Measurements from ENCODE around the gene TFB1M.
"Not testable (repeated sequence)": the region's sequence is repeated elsewhere in the genome, so short reads cannot be mapped to it uniquely, and the experiment has no call there.

The TFB1M gene

GRCh38 chr6:155330922-155331321 is 16.6 kb upstream of the TFB1M start:
- intact Hi-C loops (cut with DNase I): no loop called here

GRCh38 chr6:155330133-155330734 is 15.9 kb upstream of the TFB1M start:
- intact Hi-C loops (cut with DNase I): no loop called here
- DNase-seq: no peak

More at GRCh38 chr6:155330922-155331321, 16.6 kb upstream of the TFB1M start:
- DNase-seq: no peak

- DNase-seq: no peak
- intact Hi-C loops (cut with DNase I): no loop called here
Measured at GRCh38 chr6:155329460-155330132, 15.3 kb upstream of the TFB1M start.

GRCh38 chr6:155328539-155329459 is 14.5 kb upstream of the TFB1M start:
- DNase-seq: no peak
- intact Hi-C loops (cut with DNase I): no loop called here

GRCh38 chr6:155328074-155328538 is 13.8 kb upstream of the TFB1M start:
- DNase-seq: no peak
- intact Hi-C loops (cut with DNase I): no loop called here

- DNase-seq: peak in 40 of 42 donors; percentile 8 to 80 (median 58)
- intact Hi-C loops (cut with DNase I): no loop called here
Measured at GRCh38 chr6:155327326-155328073, 13.2 kb upstream of the TFB1M start.

GRCh38 chr6:155325700-155326516 is 11.6 kb upstream of the TFB1M start:
- no peak for DNase-seq
- intact Hi-C loops (cut with DNase I): no loop called here

GRCh38 chr6:155324993-155325392 is 10.7 kb upstream of the TFB1M start:
- DNase-seq: no peak
- intact Hi-C loops (cut with DNase I): no loop called here

- intact Hi-C loops (cut with DNase I): no loop called here
- DNase-seq: no peak
Measured at GRCh38 chr6:155324172-155324571, 9.9 kb upstream of the TFB1M start.

GRCh38 chr6:155319902-155320301 is 5.6 kb upstream of the TFB1M start:
- intact Hi-C loops (cut with DNase I): loop anchor here (10.0 kb wide), 1 partner anchor 145 kb away; no protein-coding TSS in a partner anchor
- peak in 2 of 42 donors; percentile 4 to 9 for DNase-seq

GRCh38 chr6:155317186-155317585 is 2.9 kb upstream of the TFB1M start:
- intact Hi-C loops (cut with DNase I): loop anchor here (10.0 kb wide), 1 partner anchor 142 kb away; no protein-coding TSS in a partner anchor
- no peak for DNase-seq

- intact Hi-C loops (cut with DNase I): loop anchor here (10.0 kb wide), 1 partner anchor 142 kb away; no protein-coding TSS in a partner anchor
- DNase-seq: no peak
Measured at GRCh38 chr6:155316419-155316818, 2.1 kb upstream of the TFB1M start.

GRCh38 chr6:155315516-155315871 is 1.2 kb upstream of the TFB1M start:
- intact Hi-C loops (cut with DNase I): loop anchor here (10.0 kb wide), 1 partner anchor 141 kb away; no protein-coding TSS in a partner anchor
- DNase-seq: no peak

- DNase-seq: peak in 37 of 42 donors; percentile 7 to 77 (median 41)
- intact Hi-C loops (cut with DNase I): loop anchor here (10.0 kb wide), 1 partner anchor 140 kb away; no protein-coding TSS in a partner anchor
Measured at GRCh38 chr6:155314773-155315515, 660 bp upstream of the TFB1M start.

GRCh38 chr6:155313602-155314091 is 637 bp downstream of the TFB1M start:
- DNase-seq: peak in 11 of 42 donors; percentile 3 to 54 (median 14)
- intact Hi-C loops (cut with DNase I): loop anchor here (10.0 kb wide), 1 partner anchor 139 kb away; no protein-coding TSS in a partner anchor

- DNase-seq: not testable (repeated sequence)
- intact Hi-C loops (cut with DNase I): loop anchor here (10.0 kb wide), 1 partner anchor 138 kb away; no protein-coding TSS in a partner anchor
Measured at GRCh38 chr6:155312950-155313349, 1.3 kb downstream of the TFB1M start.

- intact Hi-C loops (cut with DNase I): loop anchor here (10.0 kb wide), 1 partner anchor 137 kb away; no protein-coding TSS in a partner anchor
- no peak for DNase-seq
Measured at GRCh38 chr6:155311583-155311982, 2.7 kb downstream of the TFB1M start.
